ENCODE measurements around the gene GPRASP2. TPM values are rescaled to one million over a fixed set of nuclear protein-coding genes. Genes with fewer than 3 reads are reported as not detected.
"Not testable (repeated sequence)": the region's sequence is repeated elsewhere in the genome, so short reads cannot be mapped to it uniquely, and the experiment has no call there.

GPRASP2 gene
- 16.8 and 20.8 TPM in 2 replicates for total RNA-seq (2014; rRNA removed; shearing (Covaris generic))

- H3K27me3 ChIP-seq (ENCODE audit: control insufficient read depth, insufficient read depth, low read length), result peaks cover 6% of the 10 kb centered on the region
- H3K4me3 ChIP-seq (ENCODE audit: insufficient read depth, low read depth, low read length), result peak within 1 kb of the TSS; percentile 69
- peak; percentile 56 for DNase-seq
- H3K36me3 ChIP-seq (replicated peaks; ENCODE audit: control insufficient read depth, insufficient read depth, low read length), result no peaks in the 10 kb centered on the region
These were observed at the start of gene GPRASP2 for GRCh38 chrX:102712216-102712966. Gene GPRASP2 (plus strand): TSS chrX:102712448. CDS start chrX:102714870, 2,422 bp downstream.

GRCh38 chrX:102663820-102664219 lies 48.4 kb upstream of the GPRASP2 start:
- not testable (repeated sequence) for DNase-seq; H3K36me3 ChIP-seq (replicated peaks; ENCODE audit: control insufficient read depth, insufficient read depth, low read length); H3K4me3 ChIP-seq (ENCODE audit: insufficient read depth, low read depth, low read length); H3K27me3 ChIP-seq (ENCODE audit: control insufficient read depth, insufficient read depth, low read length)

GRCh38 chrX:102667034-102667433 lies 45.2 kb upstream of the GPRASP2 start:
- not testable (repeated sequence) for H3K4me3 ChIP-seq (ENCODE audit: insufficient read depth, low read depth, low read length); DNase-seq; H3K36me3 ChIP-seq (replicated peaks; ENCODE audit: control insufficient read depth, insufficient read depth, low read length); H3K27me3 ChIP-seq (ENCODE audit: control insufficient read depth, insufficient read depth, low read length)

- DNase-seq, result no peak
- Histone ChIP-seq H3K4me3 (ENCODE audit: insufficient read depth, low read depth, low read length) (no peak overlapping the region), H3K27me3 (ENCODE audit: control insufficient read depth, insufficient read depth, low read length) (no peaks in the 10 kb centered on the region), H3K36me3 (replicated peaks; ENCODE audit: control insufficient read depth, insufficient read depth, low read length) (no peaks in the 10 kb centered on the region)
These were observed 42.7 kb upstream of the GPRASP2 start for GRCh38 chrX:102669526-102669925.

- Histone ChIP-seq H3K27me3 (ENCODE audit: control insufficient read depth, insufficient read depth, low read length) (no peaks in the 10 kb centered on the region), H3K4me3 (ENCODE audit: insufficient read depth, low read depth, low read length) (no peak overlapping the region), H3K36me3 (replicated peaks; ENCODE audit: control insufficient read depth, insufficient read depth, low read length) (no peaks in the 10 kb centered on the region)
- DNase-seq, result no peak
These were observed 39.4 kb upstream of the GPRASP2 start for GRCh38 chrX:102672856-102673255.

GRCh38 chrX:102677479-102677878 lies 34.8 kb upstream of the GPRASP2 start:
- not testable (repeated sequence) for H3K27me3 ChIP-seq (ENCODE audit: control insufficient read depth, insufficient read depth, low read length); H3K4me3 ChIP-seq (ENCODE audit: insufficient read depth, low read depth, low read length); DNase-seq; H3K36me3 ChIP-seq (replicated peaks; ENCODE audit: control insufficient read depth, insufficient read depth, low read length)

GRCh38 chrX:102684772-102685520 lies 27.3 kb upstream of the GPRASP2 start:
- no peak for DNase-seq
- Histone ChIP-seq H3K4me3 (ENCODE audit: insufficient read depth, low read depth, low read length) (no peak overlapping the region), H3K36me3 (replicated peaks; ENCODE audit: control insufficient read depth, insufficient read depth, low read length) (no peaks in the 10 kb centered on the region), H3K27me3 (ENCODE audit: control insufficient read depth, insufficient read depth, low read length) (no peaks in the 10 kb centered on the region)

- H3K4me3 ChIP-seq (ENCODE audit: insufficient read depth, low read depth, low read length), result no peak overlapping the region
- no peaks in the 10 kb centered on the region for H3K36me3 ChIP-seq (replicated peaks; ENCODE audit: control insufficient read depth, insufficient read depth, low read length)
- no peak for DNase-seq
- no peaks in the 10 kb centered on the region for H3K27me3 ChIP-seq (ENCODE audit: control insufficient read depth, insufficient read depth, low read length)
These were observed 17.5 kb upstream of the GPRASP2 start for GRCh38 chrX:102694749-102695148.

- no peak overlapping the region for H3K4me3 ChIP-seq (ENCODE audit: insufficient read depth, low read depth, low read length)
- no peaks in the 10 kb centered on the region for H3K27me3 ChIP-seq (ENCODE audit: control insufficient read depth, insufficient read depth, low read length)
- no peaks in the 10 kb centered on the region for H3K36me3 ChIP-seq (replicated peaks; ENCODE audit: control insufficient read depth, insufficient read depth, low read length)
- no peak for DNase-seq
These were observed 15.9 kb upstream of the GPRASP2 start for GRCh38 chrX:102696306-102696705.

- no peak for DNase-seq
- Histone ChIP-seq H3K4me3 (ENCODE audit: insufficient read depth, low read depth, low read length) (no peak overlapping the region), H3K36me3 (replicated peaks; ENCODE audit: control insufficient read depth, insufficient read depth, low read length) (no peaks in the 10 kb centered on the region), H3K27me3 (ENCODE audit: control insufficient read depth, insufficient read depth, low read length) (no peaks in the 10 kb centered on the region)
These were observed 14.8 kb upstream of the GPRASP2 start for GRCh38 chrX:102697494-102697893.

- Histone ChIP-seq H3K27me3 (ENCODE audit: control insufficient read depth, insufficient read depth, low read length) (peaks cover 6% of the 10 kb centered on the region), H3K36me3 (replicated peaks; ENCODE audit: control insufficient read depth, insufficient read depth, low read length) (no peaks in the 10 kb centered on the region), H3K4me3 (ENCODE audit: insufficient read depth, low read depth, low read length) (no peak overlapping the region)
- no peak for DNase-seq
These were observed 3.3 kb upstream of the GPRASP2 start for GRCh38 chrX:102708900-102709299.

GRCh38 chrX:102711872-102712215 lies 404 bp upstream of the GPRASP2 start:
- Histone ChIP-seq H3K27me3 (ENCODE audit: control insufficient read depth, insufficient read depth, low read length) (peaks cover 6% of the 10 kb centered on the region), H3K36me3 (replicated peaks; ENCODE audit: control insufficient read depth, insufficient read depth, low read length) (no peaks in the 10 kb centered on the region), H3K4me3 (ENCODE audit: insufficient read depth, low read depth, low read length) (peak overlapping the region; percentile 69)
- DNase-seq, result no peak

- H3K4me3 ChIP-seq (ENCODE audit: insufficient read depth, low read depth, low read length), result peak overlapping the region; percentile 69
- H3K36me3 ChIP-seq (replicated peaks; ENCODE audit: control insufficient read depth, insufficient read depth, low read length), result no peaks in the 10 kb centered on the region
- peaks cover 6% of the 10 kb centered on the region for H3K27me3 ChIP-seq (ENCODE audit: control insufficient read depth, insufficient read depth, low read length)
- peak; percentile 31 for DNase-seq
These were observed 855 bp downstream of the GPRASP2 start for GRCh38 chrX:102712981-102713625.

GRCh38 chrX:102714994-102715393 lies 2.7 kb downstream of the GPRASP2 start:
- H3K27me3 ChIP-seq (ENCODE audit: control insufficient read depth, insufficient read depth, low read length), result peaks cover 6% of the 10 kb centered on the region
- no peak overlapping the region for H3K4me3 ChIP-seq (ENCODE audit: insufficient read depth, low read depth, low read length)
- H3K36me3 ChIP-seq (replicated peaks; ENCODE audit: control insufficient read depth, insufficient read depth, low read length), result no peaks in the 10 kb centered on the region
- peak; percentile 13 for DNase-seq

GRCh38 chrX:102715967-102716366 lies 3.7 kb downstream of the GPRASP2 start:
- Histone ChIP-seq H3K27me3 (ENCODE audit: control insufficient read depth, insufficient read depth, low read length) (peaks cover 6% of the 10 kb centered on the region), H3K36me3 (replicated peaks; ENCODE audit: control insufficient read depth, insufficient read depth, low read length) (no peaks in the 10 kb centered on the region), H3K4me3 (ENCODE audit: insufficient read depth, low read depth, low read length) (no peak overlapping the region)
- DNase-seq, result no peak
